ENCODE measurements around the gene CSNK2B. TPM values are rescaled to one million over a fixed set of nuclear protein-coding genes. Genes with fewer than 3 reads are reported as not detected.
A peak's percentile ranks its signal among the peaks of the same experiment; 100 is the strongest.

Gene CSNK2B
- polyA plus RNA-seq, 1 experiment: 94.9 TPM

GRCh38 chr6:31717499-31718222 lies 51.8 kb downstream of the CSNK2B start:
- DNase-seq (ENCODE audit: low read depth): no peak
- Histone ChIP-seq H3K27me3 (ENCODE audit: control insufficient read depth, insufficient read depth, low read length) (peaks cover 8% of the 10 kb centered on the region), H3K36me3 (ENCODE audit: control insufficient read depth, insufficient read depth, low read length) (no peaks in the 10 kb centered on the region), H3K4me3 (ENCODE audit: low read depth, low read length) (no peak overlapping the region)
- CTCF ChIA-PET: no interaction called here
- POLR2A ChIA-PET: no interaction called here
- TF ChIP-seq CTCF (IDR thresholded peaks at IDR 0.05; ENCODE audit: insufficient read depth, low read depth, low read length): no peak

- ChIA-PET POLR2A (no interaction called here), CTCF (no interaction called here)
- TF ChIP-seq CTCF (IDR thresholded peaks at IDR 0.05; ENCODE audit: insufficient read depth, low read depth, low read length): no peak
These were observed 52.4 kb downstream of the CSNK2B start for GRCh38 chr6:31718265-31718664.

GRCh38 chr6:31719001-31719400 lies 53.1 kb downstream of the CSNK2B start:
- Histone ChIP-seq H3K27me3 (ENCODE audit: control insufficient read depth, insufficient read depth, low read length) (peaks cover 5% of the 10 kb centered on the region), H3K4me3 (ENCODE audit: low read depth, low read length) (no peak overlapping the region), H3K36me3 (ENCODE audit: control insufficient read depth, insufficient read depth, low read length) (no peaks in the 10 kb centered on the region)
- POLR2A ChIA-PET: no interaction called here
- no peak for DNase-seq (ENCODE audit: low read depth)
- TF ChIP-seq CTCF (IDR thresholded peaks at IDR 0.05; ENCODE audit: insufficient read depth, low read depth, low read length): no peak
- CTCF ChIA-PET: no interaction called here

More at GRCh38 chr6:31718265-31718664, 52.4 kb downstream of the CSNK2B start:
- Histone ChIP-seq H3K27me3 (ENCODE audit: control insufficient read depth, insufficient read depth, low read length) (peaks cover 8% of the 10 kb centered on the region), H3K4me3 (ENCODE audit: low read depth, low read length) (no peak overlapping the region), H3K36me3 (ENCODE audit: control insufficient read depth, insufficient read depth, low read length) (no peaks in the 10 kb centered on the region)
- DNase-seq (ENCODE audit: low read depth): no peak

Small RNA genes within 50 kb of the gene (small RNA-seq; reads per million reads assigned to genes)
- gene LY6G6D (ENCODE audit: insufficient read length, low read depth, low replicate concordance) (not detected), gene MIR4646 (ENCODE audit: insufficient read length, low read depth, low replicate concordance) (not detected), gene MIR6832 (ENCODE audit: insufficient read length, low read depth, low replicate concordance) (not detected), gene RF00019 (ENCODE audit: insufficient read length, low read depth, low replicate concordance) (not detected), gene SNORA38 (ENCODE audit: insufficient read length, low read depth, low replicate concordance) (9.5 reads per million, percentile 76 among the genes with 10 or more reads in this experiment)

Other genes starting within 250 kb of the CSNK2B start
- gene MICB, start 167.9 kb upstream of the CSNK2B start, polyA plus RNA-seq (2011; rRNA removed): 21.9 and 23.4 TPM in 2 replicates
- not detected in 2 replicates for gene MCCD1, start 137.1 kb upstream of the CSNK2B start, polyA plus RNA-seq (2011; rRNA removed)
- 412 and 584 TPM in 2 replicates for gene DDX39B, start 124.1 kb upstream of the CSNK2B start, polyA plus RNA-seq (2011; rRNA removed)
- 2.7 and 3.6 TPM in 2 replicates for gene ATP6V1G2, start 119.5 kb upstream of the CSNK2B start, polyA plus RNA-seq (2011; rRNA removed)
- 10.8 and 13.6 TPM in 2 replicates for gene NFKBIL1, start 118.5 kb upstream of the CSNK2B start, polyA plus RNA-seq (2011; rRNA removed)
- not detected in 2 replicates for gene LTA, start 93.8 kb upstream of the CSNK2B start, polyA plus RNA-seq (2011; rRNA removed)
- not detected in 2 replicates for gene TNF, start 90.5 kb upstream of the CSNK2B start, polyA plus RNA-seq (2011; rRNA removed)
- gene LTB, start 83.7 kb upstream of the CSNK2B start, polyA plus RNA-seq (2011; rRNA removed): not detected in 2 replicates
- 0.18 and 0.42 TPM in 2 replicates for gene LST1, start 79.8 kb upstream of the CSNK2B start, polyA plus RNA-seq (2011; rRNA removed)
- gene NCR3, start 73.1 kb upstream of the CSNK2B start, polyA plus RNA-seq (2011; rRNA removed): not detected in 2 replicates
- not detected in 2 replicates for gene AIF1, start 50.8 kb upstream of the CSNK2B start, polyA plus RNA-seq (2011; rRNA removed)
- 23.8 and 47.3 TPM in 2 replicates for gene PRRC2A, start 45.4 kb upstream of the CSNK2B start, polyA plus RNA-seq (2011; rRNA removed)
- gene BAG6, start 13.4 kb upstream of the CSNK2B start, polyA plus RNA-seq (2011; rRNA removed): 42.6 and 113 TPM in 2 replicates
- 4.2 and 4.8 TPM in 2 replicates for gene APOM, start 10.2 kb upstream of the CSNK2B start, polyA plus RNA-seq (2011; rRNA removed)
- gene C6orf47, start 5.3 kb upstream of the CSNK2B start, polyA plus RNA-seq (2011; rRNA removed): 9.9 and 13.0 TPM in 2 replicates
- gene GPANK1, start 1.1 kb upstream of the CSNK2B start, polyA plus RNA-seq (2011; rRNA removed): 12.6 and 15.0 TPM in 2 replicates
- 6.8 and 10.8 TPM in 2 replicates for gene LY6G5B, start 3.9 kb downstream of the CSNK2B start, polyA plus RNA-seq (2011; rRNA removed)
- gene LY6G5C, start 15.0 kb downstream of the CSNK2B start, polyA plus RNA-seq (2011; rRNA removed): 3.1 and 3.6 TPM in 2 replicates
- 44.2 and 53.3 TPM in 2 replicates for gene ABHD16A, start 37.2 kb downstream of the CSNK2B start, polyA plus RNA-seq (2011; rRNA removed)
- not detected in 2 replicates for gene LY6G6F, start 40.8 kb downstream of the CSNK2B start, polyA plus RNA-seq (2011; rRNA removed)
- gene LY6G6D, start 49.3 kb downstream of the CSNK2B start, polyA plus RNA-seq (2011; rRNA removed): not detected in 2 replicates
- not detected in 2 replicates for gene LY6G6C, start 55.7 kb downstream of the CSNK2B start, polyA plus RNA-seq (2011; rRNA removed)
- gene MPIG6B, start 57.3 kb downstream of the CSNK2B start, polyA plus RNA-seq (2011; rRNA removed): not detected in 2 replicates
- 43.2 and 69.5 TPM in 2 replicates for gene DDAH2, start 63.2 kb downstream of the CSNK2B start, polyA plus RNA-seq (2011; rRNA removed)
- 820 and 866 TPM in 2 replicates for gene CLIC1, start 70.5 kb downstream of the CSNK2B start, polyA plus RNA-seq (2011; rRNA removed)
- 9.2 and 10.7 TPM in 2 replicates for gene MSH5, start 73.9 kb downstream of the CSNK2B start, polyA plus RNA-seq (2011; rRNA removed)
- 1.2 and 1.9 TPM in 2 replicates for gene SAPCD1, start 96.6 kb downstream of the CSNK2B start, polyA plus RNA-seq (2011; rRNA removed)
- 0.16 and 0.29 TPM in 2 replicates for gene VWA7, start 111.2 kb downstream of the CSNK2B start, polyA plus RNA-seq (2011; rRNA removed)
- 10.9 and 33.9 TPM in 2 replicates for gene VARS1, start 129.7 kb downstream of the CSNK2B start, polyA plus RNA-seq (2011; rRNA removed)
- 40.3 and 43.5 TPM in 2 replicates for gene LSM2, start 140.9 kb downstream of the CSNK2B start, polyA plus RNA-seq (2011; rRNA removed)
- 0.90 and 0.99 TPM in 2 replicates for gene HSPA1L, start 149.2 kb downstream of the CSNK2B start, polyA plus RNA-seq (2011; rRNA removed)
- gene HSPA1A, start 149.5 kb downstream of the CSNK2B start, polyA plus RNA-seq (2011; rRNA removed): 57.7 and 98.6 TPM in 2 replicates
- 20.9 and 42.8 TPM in 2 replicates for gene HSPA1B, start 161.7 kb downstream of the CSNK2B start, polyA plus RNA-seq (2011; rRNA removed)
- gene NEU1, start 196.7 kb downstream of the CSNK2B start, polyA plus RNA-seq (2011; rRNA removed): 32.1 and 48.1 TPM in 2 replicates
- 0.07 and 0.12 TPM in 2 replicates for gene SLC44A4, start 212.9 kb downstream of the CSNK2B start, polyA plus RNA-seq (2011; rRNA removed)
- gene EHMT2, start 231.6 kb downstream of the CSNK2B start, polyA plus RNA-seq (2011; rRNA removed): 19.3 and 32.8 TPM in 2 replicates
- gene ZBTB12, start 236.0 kb downstream of the CSNK2B start, polyA plus RNA-seq (2011; rRNA removed): 2.0 and 2.6 TPM in 2 replicates

Data from BJ (cell line).